Osteocyte (in vitro differentiated cells): ENCODE results near the gene FBXW12. TPM values are rescaled to one million over a fixed set of nuclear protein-coding genes. Genes with fewer than 3 reads are reported as not detected.

Experiments used
- DNase-seq: peaks from one replicate; pipeline ENCODE4 v3.0.0; 2021; ENCODE audit warnings: mixed read lengths; ENCODE audit not compliant: unreplicated experiment; ENCODE audit errors: extremely low spot score
- H3K27ac Mint-ChIP-seq: one replicate; pipeline ENCODE4 v1.8.0; 2021; ENCODE audit warnings: mild to moderate bottlenecking, mixed read lengths; ENCODE audit not compliant: unreplicated experiment
- H3K27me3 Mint-ChIP-seq: one replicate; pipeline ENCODE4 v1.8.0; 2021; ENCODE audit warnings: mixed read lengths; ENCODE audit not compliant: unreplicated experiment
- H3K36me3 Mint-ChIP-seq: one replicate; pipeline ENCODE4 v1.8.0; 2021; ENCODE audit warnings: mixed read lengths; ENCODE audit not compliant: unreplicated experiment
- H3K4me1 Mint-ChIP-seq: one replicate; pipeline ENCODE4 v1.8.0; 2021; ENCODE audit warnings: mixed read lengths; ENCODE audit not compliant: unreplicated experiment
- H3K4me3 Mint-ChIP-seq: one replicate; pipeline ENCODE4 v1.8.0; 2021; ENCODE audit warnings: mild to moderate bottlenecking, moderate library complexity, mixed read lengths; ENCODE audit not compliant: unreplicated experiment
- H3K9me3 Mint-ChIP-seq: one replicate; pipeline ENCODE4 v1.8.0; 2021; ENCODE audit warnings: mixed read lengths; ENCODE audit not compliant: unreplicated experiment
- CTCF ChIP-seq: fragments of 200-600 bp; sonication (generic); IDR thresholded peaks from 2 replicates; pipeline ENCODE4 v1.5.0; 2021; ENCODE audit warnings: antibody characterized with exemption, mild to moderate bottlenecking, moderate library complexity
- total RNA-seq: library from RNA; stranded (reverse); gene quantifications from 2 replicates; pipeline ENCODE4 v1.2.1, GENCODE V29; 2021

The FBXW12 gene
- total RNA-seq, 1 donor from 2014 or later: not detected

- Mint-ChIP-seq H3K27me3 (peaks cover 34% of the 10 kb centered on the region), H3K4me1 (no peaks in the 10 kb centered on the region), H3K4me3 (no peak overlapping the region), H3K36me3 (no peaks in the 10 kb centered on the region), H3K9me3 (no peaks in the 10 kb centered on the region), H3K27ac (no peak overlapping the region)
- TF ChIP-seq CTCF: no peak
- no peak for DNase-seq
Measured at GRCh38 chr3:48338635-48339034, 33.4 kb upstream of the FBXW12 start.

- Mint-ChIP-seq H3K4me3 (no peak overlapping the region), H3K36me3 (no peaks in the 10 kb centered on the region), H3K27me3 (peaks cover 34% of the 10 kb centered on the region), H3K9me3 (no peaks in the 10 kb centered on the region), H3K4me1 (no peaks in the 10 kb centered on the region), H3K27ac (no peak overlapping the region)
- TF ChIP-seq CTCF: no peak
- DNase-seq: no peak
Measured at GRCh38 chr3:48343432-48343831, 28.6 kb upstream of the FBXW12 start.

- TF ChIP-seq CTCF: no peak
- no peaks in the 10 kb centered on the region for H3K36me3 Mint-ChIP-seq
- H3K9me3 Mint-ChIP-seq: no peaks in the 10 kb centered on the region
- no peaks in the 10 kb centered on the region for H3K4me1 Mint-ChIP-seq
- peaks cover 30% of the 10 kb centered on the region for H3K27me3 Mint-ChIP-seq
- no peak overlapping the region for H3K27ac Mint-ChIP-seq
- no peak overlapping the region for H3K4me3 Mint-ChIP-seq
- no peak for DNase-seq
Measured at GRCh38 chr3:48344867-48345507, 27.0 kb upstream of the FBXW12 start.

GRCh38 chr3:48345946-48346572 lies 26.0 kb upstream of the FBXW12 start:
- Mint-ChIP-seq H3K27ac (no peak overlapping the region), H3K36me3 (no peaks in the 10 kb centered on the region), H3K9me3 (no peaks in the 10 kb centered on the region), H3K27me3 (peaks cover 30% of the 10 kb centered on the region), H3K4me1 (peaks cover 1% of the 10 kb centered on the region), H3K4me3 (no peak overlapping the region)
- no peak for TF ChIP-seq CTCF
- no peak for DNase-seq

GRCh38 chr3:48347500-48347899 lies 24.5 kb upstream of the FBXW12 start:
- no peak for TF ChIP-seq CTCF

More at GRCh38 chr3:48347500-48347899, 24.5 kb upstream of the FBXW12 start:
- Mint-ChIP-seq H3K27me3 (peaks cover 34% of the 10 kb centered on the region), H3K4me1 (peaks cover 1% of the 10 kb centered on the region), H3K9me3 (no peaks in the 10 kb centered on the region), H3K36me3 (no peaks in the 10 kb centered on the region), H3K4me3 (no peak overlapping the region), H3K27ac (no peak overlapping the region)
- DNase-seq: no peak
